Mesenchymal stem cell (in vitro differentiated cells and primary cell): Measurements from ENCODE around the gene HPSE.
"Not testable (repeated sequence)": the region's sequence is repeated elsewhere in the genome, so short reads cannot be mapped to it uniquely, and the experiment has no call there.

Source experiments
- DNase-seq: peaks from one replicate; pipeline ENCODE4 v3.0.0-alpha.2; 2013
- H2AFZ ChIP-seq: one replicate; pipeline ENCODE4 v1.6.1; 2013; ENCODE audit warnings: low read depth, mild to moderate bottlenecking, control low read depth, inconsistent platforms, low read length, moderate library complexity
- H2AK5ac ChIP-seq: 2 replicates; pipeline ENCODE4 v1.6.1; 2013; ENCODE audit warnings: low read length, moderate library complexity, mild to moderate bottlenecking, inconsistent platforms; ENCODE audit not compliant: severe bottlenecking
- H2BK120ac ChIP-seq: one replicate; pipeline ENCODE4 v1.6.1; 2013; ENCODE audit warnings: low read depth, mild to moderate bottlenecking, inconsistent platforms, low read length, moderate library complexity
- H2BK12ac ChIP-seq, 2 experiments: one replicate each; pipeline ENCODE4 v1.6.1; 2013; ENCODE audit warnings: inconsistent platforms in 2 of 2, low read length in 2 of 2, mild to moderate bottlenecking in 2 of 2, moderate library complexity in 2 of 2, control low read depth in 1 of 2
- H2BK15ac ChIP-seq: one replicate; pipeline ENCODE4 v1.6.1; 2013; ENCODE audit warnings: mild to moderate bottlenecking, low read depth, inconsistent platforms; ENCODE audit not compliant: poor library complexity, severe bottlenecking
- H2BK5ac ChIP-seq: 2 replicates; pipeline ENCODE4 v1.6.1; 2013; ENCODE audit warnings: low read depth, mild to moderate bottlenecking, low read length, control low read depth, inconsistent platforms; ENCODE audit not compliant: poor library complexity, severe bottlenecking
- H3K14ac ChIP-seq, 2 experiments: one replicate each; pipeline ENCODE4 v1.6.1; 2013; ENCODE audit warnings: inconsistent platforms in 2 of 2, low read length in 2 of 2, control low read depth in 1 of 2, mild to moderate bottlenecking in 1 of 2, moderate library complexity in 1 of 2
- H3K18ac ChIP-seq, 2 experiments: one replicate each; pipeline ENCODE4 v1.6.1; 2013; ENCODE audit warnings: inconsistent platforms in 2 of 2, low read length in 2 of 2, control low read depth in 1 of 2, low read depth in 1 of 2, mild to moderate bottlenecking in 1 of 2
- H3K23ac ChIP-seq, 2 experiments: one replicate each; pipeline ENCODE4 v1.6.1; 2013; ENCODE audit warnings: inconsistent platforms in 2 of 2, low read length in 2 of 2, mild to moderate bottlenecking in 2 of 2, moderate library complexity in 2 of 2, control low read depth in 1 of 2
- H3K27ac ChIP-seq: 2 replicates; pipeline ENCODE4 v1.5.1; 2013; ENCODE audit warnings: mild to moderate bottlenecking, moderate library complexity, low read length, control low read depth, inconsistent platforms; ENCODE audit not compliant: poor library complexity, severe bottlenecking
- H3K27me3 ChIP-seq, 2 experiments: 2 replicates each; pipeline versions ENCODE4 v1.6.1 to v1.7.0; 2013; ENCODE audit warnings: low read length in 2 of 2, mild to moderate bottlenecking in 2 of 2, moderate library complexity in 2 of 2, control low read depth in 1 of 2, inconsistent platforms in 1 of 2; ENCODE audit not compliant: control insufficient read depth in 1 of 2, insufficient read depth in 1 of 2
- H3K36me3 ChIP-seq, 2 experiments: 2 replicates each; pipeline versions ENCODE4 v1.6.1 to v1.7.0; 2013; ENCODE audit warnings: low read length in 2 of 2, control low read depth in 1 of 2, inconsistent platforms in 1 of 2, low read depth in 1 of 2, mild to moderate bottlenecking in 1 of 2; ENCODE audit not compliant: insufficient read depth in 2 of 2, control insufficient read depth in 1 of 2
- H3K4ac ChIP-seq, 2 experiments: one replicate each; pipeline ENCODE4 v1.6.1; 2013; ENCODE audit warnings: inconsistent platforms in 2 of 2, low read length in 2 of 2, mild to moderate bottlenecking in 2 of 2, moderate library complexity in 2 of 2, control low read depth in 1 of 2, low read depth in 1 of 2
- H3K4me1 ChIP-seq: 2 replicates; pipeline ENCODE4 v1.6.1; 2013; ENCODE audit warnings: low read depth, low read length, control low read depth; ENCODE audit not compliant: control insufficient read depth, insufficient read depth
- H3K4me2 ChIP-seq: 2 replicates; pipeline ENCODE4 v1.6.1; 2013; ENCODE audit warnings: low read length, mild to moderate bottlenecking, inconsistent platforms; ENCODE audit not compliant: poor library complexity, severe bottlenecking
- H3K4me3 ChIP-seq, 2 experiments: 2 replicates each; pipeline versions ENCODE4 v1.5.1 to v1.7.0; 2013; ENCODE audit warnings: low read length in 2 of 2, mild to moderate bottlenecking in 2 of 2, control low read depth in 1 of 2, low read depth in 1 of 2; ENCODE audit not compliant: insufficient read depth in 1 of 2
- H3K79me1 ChIP-seq: replicated peaks from 2 replicates; pipeline ENCODE4 v1.6.1; 2013; ENCODE audit warnings: mild to moderate bottlenecking, control low read depth, low read length, inconsistent platforms; ENCODE audit not compliant: poor library complexity, severe bottlenecking
- H3K9ac ChIP-seq: 2 replicates; pipeline ENCODE4 v1.7.0; 2013; ENCODE audit warnings: mild to moderate bottlenecking, low read length, moderate library complexity
- H3K9me3 ChIP-seq: 2 replicates; pipeline ENCODE4 v1.7.0; 2013; ENCODE audit warnings: mild to moderate bottlenecking, low read length; ENCODE audit not compliant: control insufficient read depth
- H4K8ac ChIP-seq: one replicate; pipeline ENCODE4 v1.6.1; 2013; ENCODE audit warnings: inconsistent platforms, mild to moderate bottlenecking, low read length, moderate library complexity
- H4K91ac ChIP-seq: one replicate; pipeline ENCODE4 v1.6.1; 2013; ENCODE audit warnings: mild to moderate bottlenecking, low read length, inconsistent platforms
- WGBS: methylation state at CpG from one replicate; pipeline ENCODE4 v1.1.7; 2013; ENCODE audit warnings: mixed read lengths; 5-methylcytosine and 5-hydroxymethylcytosine counted together

HPSE gene

DNA sequence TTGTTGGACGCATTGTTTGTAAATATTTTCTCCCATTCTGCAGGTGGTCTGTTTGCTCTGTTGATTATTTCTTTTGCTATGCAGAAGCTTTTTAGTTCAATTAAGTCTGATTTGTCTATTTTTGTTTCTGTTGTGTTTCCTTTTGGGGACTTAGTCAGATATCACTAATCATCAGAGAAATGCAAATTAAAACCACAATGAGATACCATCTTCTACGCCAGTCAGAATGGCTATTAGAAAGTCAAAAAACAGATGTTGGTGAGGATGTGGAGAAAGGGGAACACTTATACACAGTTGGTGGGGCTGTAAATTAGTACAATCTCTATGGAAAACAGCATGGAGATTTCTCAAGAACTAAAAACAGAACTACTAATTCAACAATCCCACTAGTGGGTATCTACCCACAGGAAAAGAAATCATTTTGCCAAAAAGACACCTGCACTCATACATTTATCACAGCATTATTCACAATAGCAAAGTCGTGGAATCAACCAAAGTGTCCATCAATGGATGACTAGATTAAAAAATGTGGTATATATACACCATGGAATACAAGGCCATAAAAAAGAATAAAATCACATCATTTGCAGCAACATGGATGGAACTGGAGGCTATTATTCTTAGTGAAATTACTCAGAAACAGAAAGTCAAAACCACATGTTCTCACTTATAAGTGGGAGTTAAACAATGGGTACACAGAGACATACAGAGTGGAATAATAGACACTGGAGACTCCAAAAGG, 58.2 kb downstream of the HPSE start:
- Histone ChIP-seq H2BK15ac (no peak overlapping the region), H3K4ac (no peak overlapping the region), H2AK5ac (no peak overlapping the region), H3K27me3 (no peaks in the 10 kb centered on the region), H3K79me1 (peaks cover 5% of the 10 kb centered on the region), H2BK5ac (no peak overlapping the region), H4K91ac (no peak overlapping the region), H3K36me3 (peaks cover 0 to 24% of the 10 kb centered on the region in 2 experiments), H3K18ac (no peak overlapping the region), H3K4me3 (no peak overlapping the region), H2AFZ (no peak overlapping the region), H3K4me2 (no peak overlapping the region), H2BK12ac (no peak overlapping the region), H3K27ac (no peak overlapping the region), H3K14ac (no peak overlapping the region), H3K9ac (no peak overlapping the region), H3K23ac (no peak overlapping the region), H4K8ac (no peak overlapping the region), H3K9me3 (no peaks in the 10 kb centered on the region), H3K4me1 (no peaks in the 10 kb centered on the region), H2BK120ac (no peak overlapping the region)
- DNase-seq: no peak
- 59% methylated on average over 1 of the region's 3 CpGs for WGBS

- H3K4me2 ChIP-seq, H2BK12ac ChIP-seq, H3K14ac ChIP-seq, H3K4me3 ChIP-seq, H3K18ac ChIP-seq, DNase-seq, H3K23ac ChIP-seq, H3K9me3 ChIP-seq, H2BK5ac ChIP-seq, H3K79me1 ChIP-seq, H3K27me3 ChIP-seq, H3K4ac ChIP-seq, H2AK5ac ChIP-seq, H2BK15ac ChIP-seq, H3K27ac ChIP-seq, H4K91ac ChIP-seq, H2BK120ac ChIP-seq, H3K9ac ChIP-seq, H2AFZ ChIP-seq, H4K8ac ChIP-seq, H3K4me1 ChIP-seq: not testable (repeated sequence)
- 100% methylated on average over 1 of the region's 3 CpGs for WGBS
- peaks cover 0 to 36% of the 10 kb centered on the region in 2 experiments for H3K36me3 ChIP-seq
These were observed 60.7 kb downstream of the HPSE start for GRCh38 chr4:83273926-83274325.

DNA sequence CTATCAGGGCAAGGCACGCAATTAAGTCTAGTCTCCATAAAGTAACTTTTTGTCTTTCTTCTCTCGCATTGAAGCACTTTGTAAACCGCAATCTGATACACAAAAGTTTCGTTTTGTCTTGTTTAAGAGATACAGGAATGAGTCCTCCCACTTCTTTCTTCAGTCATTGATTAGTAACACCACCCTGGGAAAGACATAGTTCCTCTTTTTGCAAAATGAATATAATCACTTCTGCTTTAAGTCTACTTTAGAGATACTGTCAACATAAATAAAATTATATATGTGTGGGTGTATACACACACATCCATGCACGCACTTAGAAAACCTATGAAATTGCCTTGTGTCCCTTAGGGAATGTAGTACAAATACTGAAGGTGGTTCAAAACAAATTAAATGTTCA, 61.7 kb downstream of the HPSE start:
- H2AK5ac ChIP-seq: no peak overlapping the region
- no peak overlapping the region for H2BK5ac ChIP-seq
- no peak overlapping the region for H2AFZ ChIP-seq
- DNase-seq: no peak
- 95% methylated on average over 4 of the region's 5 CpGs for WGBS
- H3K4me1 ChIP-seq: peaks cover 2% of the 10 kb centered on the region
- H2BK120ac ChIP-seq: no peak overlapping the region
- no peak overlapping the region for H3K18ac ChIP-seq
- H3K27me3 ChIP-seq: no peaks in the 10 kb centered on the region
- H2BK12ac ChIP-seq: no peak overlapping the region
- peaks cover 0 to 35% of the 10 kb centered on the region in 2 experiments for H3K36me3 ChIP-seq
- H3K4me2 ChIP-seq: no peak overlapping the region
- H3K4me3 ChIP-seq: no peak overlapping the region
- H4K91ac ChIP-seq: no peak overlapping the region
- H3K9me3 ChIP-seq: no peaks in the 10 kb centered on the region
- H4K8ac ChIP-seq: no peak overlapping the region
- H3K14ac ChIP-seq: no peak overlapping the region
- H3K23ac ChIP-seq: no peak overlapping the region
- no peak overlapping the region for H3K27ac ChIP-seq
- H2BK15ac ChIP-seq: no peak overlapping the region
- no peak overlapping the region for H3K9ac ChIP-seq
- peaks cover 3% of the 10 kb centered on the region for H3K79me1 ChIP-seq
- H3K4ac ChIP-seq: no peak overlapping the region

GRCh38 chr4:83269256-83269655, 65.4 kb downstream of the HPSE start:
- Histone ChIP-seq H3K9me3 (no peaks in the 10 kb centered on the region), H3K27me3 (no peaks in the 10 kb centered on the region), H3K4me2 (no peak overlapping the region), H2BK5ac (no peak overlapping the region), H3K23ac (no peak overlapping the region), H2BK15ac (no peak overlapping the region), H3K36me3 (peaks cover 0 to 32% of the 10 kb centered on the region in 2 experiments), H3K4me1 (peaks cover 6% of the 10 kb centered on the region), H2BK12ac (no peak overlapping the region), H3K4ac (no peak overlapping the region), H2BK120ac (no peak overlapping the region), H3K79me1 (no peaks in the 10 kb centered on the region), H2AFZ (no peak overlapping the region), H3K9ac (no peak overlapping the region), H4K8ac (no peak overlapping the region), H3K18ac (no peak overlapping the region), H2AK5ac (no peak overlapping the region), H3K27ac (no peak overlapping the region), H3K4me3 (no peak overlapping the region), H3K14ac (no peak overlapping the region), H4K91ac (no peak overlapping the region)
- no CpG with 5 or more reads among the region's 1 CpG for whole genome bisulfite sequencing
- DNase-seq: no peak
